Uterus (tissue), 2 donors: Measurements from ENCODE around the gene GC.

Source experiments
- CTCF ChIP-seq, 4 experiments: fragments of 200-600 bp in 2 of 4; fragments of 450-650 bp in 2 of 4; sonication (generic) in 2 of 4; IDR thresholded peaks; one replicate each; pipeline ENCODE4 v1.5.1; 2016 to 2019; ENCODE audit warnings: antibody characterized with exemption in 4 of 4, mild to moderate bottlenecking in 2 of 4, moderate library complexity in 1 of 4
- POLR2A ChIP-seq, 2 donors: fragments of 450-650 bp; IDR thresholded peaks; one replicate each; pipeline ENCODE4 v1.6.1; 2016; ENCODE audit warnings: antibody characterized with exemption in 2 of 2, mild to moderate bottlenecking in 1 of 2, moderate library complexity in 1 of 2

GRCh38 chr4:71709961-71710360 is 73.9 kb downstream of the GC start:
- TF ChIP-seq POLR2A (IDR thresholded peaks at IDR 0.05) (no peak), CTCF (IDR thresholded peaks at IDR 0.05) (no peak)
